Femur (tissue), 1 donor: ENCODE results near the gene LCN15.
"Not testable (repeated sequence)": the region's sequence is repeated elsewhere in the genome, so short reads cannot be mapped to it uniquely, and the experiment has no call there.

Experiments
- DNase-seq: peaks from one replicate; pipeline ENCODE4 v3.0.0-alpha.2; 2017

The LCN15 gene

GRCh38 chr9:136794281-136794999 is 30.1 kb upstream of the LCN15 start:
- no peak for DNase-seq

GRCh38 chr9:136793086-136793946 is 29.0 kb upstream of the LCN15 start:
- no peak for DNase-seq

GRCh38 chr9:136792321-136793085 is 28.2 kb upstream of the LCN15 start:
- DNase-seq, result no peak

GRCh38 chr9:136791516-136792276 is 27.4 kb upstream of the LCN15 start:
- DNase-seq, result peak; percentile 70

GRCh38 chr9:136790640-136791515 is 26.6 kb upstream of the LCN15 start, which contains the start of gene TMEM141:
TSS of gene TMEM141 (plus strand) at chr9:136791344. CDS start at chr9:136791371, 27 bp downstream.
- peak; percentile 100 for DNase-seq

- no peak for DNase-seq
Observed at GRCh38 chr9:136789523-136789937, 25.2 kb upstream of the LCN15 start.

GRCh38 chr9:136788644-136789522 is 24.6 kb upstream of the LCN15 start:
- DNase-seq, result not testable (repeated sequence)

- DNase-seq, result peak; percentile 78
Observed at GRCh38 chr9:136787690-136788400, 23.5 kb upstream of the LCN15 start.

GRCh38 chr9:136786983-136787382 is 22.7 kb upstream of the LCN15 start:
- DNase-seq, result not testable (repeated sequence)

- DNase-seq, result no peak
Observed at GRCh38 chr9:136786451-136786850, 22.1 kb upstream of the LCN15 start.

- DNase-seq, result not testable (repeated sequence)
Observed at GRCh38 chr9:136785565-136786355, 21.4 kb upstream of the LCN15 start.

GRCh38 chr9:136784997-136785361 is 20.7 kb upstream of the LCN15 start:
- DNase-seq, result no peak

GRCh38 chr9:136784249-136784996 is 20.1 kb upstream of the LCN15 start:
- DNase-seq, result no peak

GRCh38 chr9:136782452-136782851 is 18.1 kb upstream of the LCN15 start:
- no peak for DNase-seq

GRCh38 chr9:136779808-136780207 is 15.5 kb upstream of the LCN15 start:
- no peak for DNase-seq

GRCh38 chr9:136777359-136777758 is 13.0 kb upstream of the LCN15 start:
- no peak for DNase-seq

GRCh38 chr9:136776947-136777346 is 12.6 kb upstream of the LCN15 start:
- DNase-seq, result no peak

- no peak for DNase-seq
Observed at GRCh38 chr9:136775191-136775590, 10.9 kb upstream of the LCN15 start.
